K562 (cell line): ENCODE measurements around the gene CLDN5. TPM values are rescaled to one million over a fixed set of nuclear protein-coding genes. Genes with fewer than 3 reads are reported as not detected.
A peak's percentile ranks its signal among the peaks of the same experiment; 100 is the strongest.

ENCODE experiments used
- BHLHE40 ChIP-seq: IDR thresholded peaks from 2 replicates; pipeline ENCODE4 v1.6.1; 2011; ENCODE audit warnings: low read length, improper control_type of control experiment
- CBX3 ChIP-seq, 2 experiments: IDR thresholded peaks; 1 replicate in 1 of 2; 2 replicates in 1 of 2; pipeline ENCODE4 v1.6.1; 2012; ENCODE audit warnings: inconsistent platforms in 2 of 2, low read length in 2 of 2, borderline replicate concordance in 1 of 2, control low read depth in 1 of 2
- DMBX1 ChIP-seq: fragments of 250-450 bp; sonication (Bioruptor Pico); IDR thresholded peaks from 2 replicates; pipeline ENCODE4 v1.8.0; 2022; ENCODE audit warnings: inconsistent platforms, mild to moderate bottlenecking, moderate library complexity, borderline replicate concordance
- FOXA3 ChIP-seq, 2 experiments: fragments of 450-650 bp in 1 of 2; sonication (generic) in 1 of 2; formaldehyde crosslinking; IDR thresholded peaks in 1 of 2; conservative IDR thresholded peaks in 1 of 2; 2 replicates each; pipeline versions ENCODE4 v1.4.0 to v1.8.0; 2020 to 2022; ENCODE audit warnings: mild to moderate bottlenecking in 2 of 2, missing genetic modification reagents in 1 of 2
- FOXM1 ChIP-seq, 2 experiments: fragments of 450-650 bp in 1 of 2; sonication (generic) in 1 of 2; formaldehyde crosslinking in 1 of 2; IDR thresholded peaks; 2 replicates each; pipeline versions ENCODE4 v1.6.1 to v1.9.0; 2017 to 2022; ENCODE audit warnings: low read depth in 2 of 2, mild to moderate bottlenecking in 2 of 2, missing genetic modification reagents in 1 of 2, moderate library complexity in 1 of 2
- IFI16 ChIP-seq: fragments of 250-450 bp; sonication (Bioruptor Pico); IDR thresholded peaks from 2 replicates; pipeline ENCODE4 v2.1.2; 2022; ENCODE audit warnings: mild to moderate bottlenecking, inconsistent platforms
- IRF2 ChIP-seq: sonication (generic); formaldehyde crosslinking; IDR thresholded peaks from 2 replicates; pipeline ENCODE4 v1.8.1; 2022; ENCODE audit warnings: mild to moderate bottlenecking, missing genetic modification reagents
- MIER1 ChIP-seq: fragments of 450-650 bp; IDR thresholded peaks from 2 replicates; pipeline ENCODE4 v1.6.1; 2016; ENCODE audit warnings: antibody characterized with exemption, mild to moderate bottlenecking, low read depth
- NFXL1 ChIP-seq: fragments of 450-650 bp; formaldehyde crosslinking; IDR thresholded peaks from 2 replicates; pipeline ENCODE4 v1.4.0; 2021; ENCODE audit warnings: mild to moderate bottlenecking
- SIN3B ChIP-seq: fragments of 450-650 bp; IDR thresholded peaks from 2 replicates; pipeline ENCODE4 v1.6.1; 2017; ENCODE audit warnings: low read depth, mild to moderate bottlenecking, moderate library complexity
- STAT5A ChIP-seq: IDR thresholded peaks from 2 replicates; pipeline ENCODE4 v1.6.1; 2012; ENCODE audit warnings: low read length, inconsistent platforms, borderline replicate concordance
- YY1 ChIP-seq, 3 experiments: IDR thresholded peaks; 2 replicates each; pipeline ENCODE4 v1.6.1; 2011; ENCODE audit warnings: low read length in 2 of 3, mild to moderate bottlenecking in 2 of 3, moderate library complexity in 2 of 3, borderline replicate concordance in 1 of 3, control low read depth in 1 of 3, low read depth in 1 of 3; ENCODE audit not compliant: insufficient read depth in 3 of 3, insufficient replicate concordance in 2 of 3, control insufficient read depth in 1 of 3, insufficient read length in 1 of 3; ENCODE audit errors: extremely low read depth in 1 of 3
- ZC3H4 ChIP-seq: sonication (generic); formaldehyde crosslinking; IDR thresholded peaks from 2 replicates; pipeline ENCODE4 v1.9.0; 2021; ENCODE audit warnings: missing genetic modification reagents, borderline replicate concordance
- ZNF282 ChIP-seq: sonication (generic); formaldehyde crosslinking; IDR thresholded peaks from 2 replicates; pipeline ENCODE4 v1.8.1; 2023; ENCODE audit warnings: missing genetic modification reagents
- ZNF444 ChIP-seq: fragments of 250-450 bp; sonication (Bioruptor Pico); IDR thresholded peaks from 2 replicates; pipeline ENCODE4 v1.4.0; 2020; ENCODE audit warnings: mild to moderate bottlenecking, moderate library complexity
- polyA plus RNA-seq, 8 experiments: library from polyadenylated mRNA; depleted of rRNA in 4 of 8; stranded (reverse) in 5 of 8; unstranded in 3 of 8; fragments of >200 nt; fragmentation: Nextera tagmentation in 2 of 8; fragmentation: Illumina TruSeq in 1 of 8; extraction: Ambion mirVana in 2 of 8; extraction: Trizol in 1 of 8; gene quantifications; 2 replicates each; pipeline versions ENCODE4 v1.2.1 to v1.2.3, GENCODE V29; 2011 to 2014; ENCODE audit warnings: inconsistent platforms in 1 of 8, missing spikeins in 1 of 8
- total RNA-seq, 7 experiments: library from RNA; depleted of rRNA in 6 of 7; stranded (reverse); fragments of >200 nt in 6 of 7; fragmentation: Illumina TruSeq in 2 of 7; extraction: Trizol in 2 of 7; gene quantifications; 2 replicates each; pipeline versions ENCODE4 v1.2.1 to v1.2.3, GENCODE V29; 2011 to 2021; ENCODE audit warnings: low replicate concordance in 1 of 7
- TF ChIP-seq, protein P1 (sequence below), 3 experiments: IDR thresholded peaks in 2 of 3; conservative IDR thresholded peaks in 1 of 3; 2 replicates each; pipeline ENCODE4 v1.5.1; 2011 to 2012; ENCODE audit warnings: low read length in 3 of 3, mild to moderate bottlenecking in 3 of 3, control low read depth in 2 of 3, improper control_type of control experiment in 1 of 3, inconsistent platforms in 1 of 3, low read depth in 1 of 3, mixed read lengths in 1 of 3, moderate library complexity in 1 of 3; ENCODE audit not compliant: insufficient read depth in 2 of 3
- TF ChIP-seq, protein P2 (sequence below): sonication (generic); formaldehyde crosslinking; IDR thresholded peaks from 2 replicates; pipeline ENCODE4 v1.8.1; 2022; ENCODE audit warnings: missing genetic modification reagents
- TF ChIP-seq, protein P3 (sequence below): fragments of 200-400 bp; formaldehyde crosslinking; IDR thresholded peaks from 2 replicates; pipeline ENCODE4 v1.6.1; 2017; ENCODE audit warnings: mild to moderate bottlenecking, low read depth, low read length, moderate library complexity
- TF ChIP-seq, protein P4 (sequence below), 2 experiments: fragments of 250-450 bp in 1 of 2; fragments of 450-650 bp in 1 of 2; sonication (Bioruptor Pico) in 1 of 2; IDR thresholded peaks; 2 replicates each; pipeline versions ENCODE4 v1.6.1 to v1.8.0; 2016 to 2021; ENCODE audit warnings: mild to moderate bottlenecking in 2 of 2, moderate library complexity in 2 of 2, missing compliant biosample characterization in 1 of 2, missing genetic modification characterization in 1 of 2

The CLDN5 gene
- total and polyA plus RNA-seq, 9 of the 15 experiments (the other 6 are each of a cell fraction or from before 2014, with no cell fraction given), result 0.20 TPM; not detected in 8

DNA sequence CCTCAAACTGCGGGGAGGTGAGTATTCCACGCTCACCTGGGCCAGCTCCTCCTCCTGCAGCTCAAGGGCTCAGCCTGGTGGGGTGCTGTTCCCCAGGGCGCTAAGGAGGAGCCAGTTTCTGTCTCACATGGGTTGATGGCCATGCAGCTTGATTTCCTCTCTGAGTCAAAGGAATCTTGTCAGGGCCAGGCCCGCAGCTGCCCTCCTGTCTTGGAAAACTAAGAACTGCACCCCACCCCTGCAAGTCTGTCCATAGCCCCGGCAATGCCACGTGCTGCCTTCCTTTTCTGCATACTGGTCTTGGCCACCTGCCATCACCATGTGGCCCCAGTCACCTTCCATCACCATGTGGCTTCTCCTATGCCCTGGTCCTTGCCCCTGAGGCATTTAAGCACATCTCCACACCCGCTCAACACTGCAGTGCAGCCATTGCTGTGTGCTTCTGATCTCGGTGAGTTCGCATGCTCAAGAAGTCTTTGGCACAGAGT is 35.2 kb upstream of the CLDN5 start (continued):
- TF ChIP-seq CBX3 (IDR thresholded peaks at IDR 0.05; ENCODE audit: borderline replicate concordance in 1 of 2, low read length in 2 of 2) (peak in 1 of 2 experiments; percentile 70; a peak in 1 of 3 replicates), ZNF444 (no peak), DMBX1 (CRISPR knock-in tag) (no peak), FOXM1 (IDR thresholded peaks at IDR 0.05; ENCODE audit: low read depth) (no peak), FOXM1 (CRISPR knock-in tag; IDR thresholded peaks at IDR 0.05; ENCODE audit: low read depth) (peak; percentile 67; the same call in 1 of the 2 replicates), ZC3H4 (CRISPR knock-in tag) (no peak), STAT5A (no peak), ZNF282 (CRISPR knock-in tag) (peak; percentile 69; the same call in 1 of the 2 replicates), IFI16 (CRISPR knock-in tag) (no peak), MIER1 (no peak), IRF2 (CRISPR knock-in tag) (peak; percentile 89; the same call in 1 of the 2 replicates), NFXL1 (CRISPR knock-in tag) (no peak), SIN3B (no peak), YY1 (IDR thresholded peaks at IDR 0.05; ENCODE audit: borderline replicate concordance in 1 of 3, control insufficient read depth in 1 of 3, extremely low read depth in 1 of 3, insufficient read depth in 3 of 3, insufficient read length in 1 of 3, insufficient replicate concordance in 2 of 3, low read depth in 1 of 3, low read length in 2 of 3) (peak in 1 of 3 experiments; percentile 26), BHLHE40 (peak; percentile 3; the same call in 1 of the 2 replicates), FOXA3 (CRISPR knock-in tag; conservative IDR thresholded peaks at IDR 0.05 in 1 of 2, IDR thresholded peaks at IDR 0.05 in 1 of 2) (peak in 1 of 2 experiments; percentile 82; a peak in 2 of 4 replicates)
- TF ChIP-seq, protein P1, sequence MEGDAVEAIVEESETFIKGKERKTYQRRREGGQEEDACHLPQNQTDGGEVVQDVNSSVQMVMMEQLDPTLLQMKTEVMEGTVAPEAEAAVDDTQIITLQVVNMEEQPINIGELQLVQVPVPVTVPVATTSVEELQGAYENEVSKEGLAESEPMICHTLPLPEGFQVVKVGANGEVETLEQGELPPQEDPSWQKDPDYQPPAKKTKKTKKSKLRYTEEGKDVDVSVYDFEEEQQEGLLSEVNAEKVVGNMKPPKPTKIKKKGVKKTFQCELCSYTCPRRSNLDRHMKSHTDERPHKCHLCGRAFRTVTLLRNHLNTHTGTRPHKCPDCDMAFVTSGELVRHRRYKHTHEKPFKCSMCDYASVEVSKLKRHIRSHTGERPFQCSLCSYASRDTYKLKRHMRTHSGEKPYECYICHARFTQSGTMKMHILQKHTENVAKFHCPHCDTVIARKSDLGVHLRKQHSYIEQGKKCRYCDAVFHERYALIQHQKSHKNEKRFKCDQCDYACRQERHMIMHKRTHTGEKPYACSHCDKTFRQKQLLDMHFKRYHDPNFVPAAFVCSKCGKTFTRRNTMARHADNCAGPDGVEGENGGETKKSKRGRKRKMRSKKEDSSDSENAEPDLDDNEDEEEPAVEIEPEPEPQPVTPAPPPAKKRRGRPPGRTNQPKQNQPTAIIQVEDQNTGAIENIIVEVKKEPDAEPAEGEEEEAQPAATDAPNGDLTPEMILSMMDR (IDR thresholded peaks at IDR 0.05 in 2 of 3, conservative IDR thresholded peaks at IDR 0.05 in 1 of 3; ENCODE audit: insufficient read depth in 2 of 3, low read depth in 1 of 3, low read length in 3 of 3), result peak; percentile 71 to 84 (median 78)
- TF ChIP-seq, protein P2, sequence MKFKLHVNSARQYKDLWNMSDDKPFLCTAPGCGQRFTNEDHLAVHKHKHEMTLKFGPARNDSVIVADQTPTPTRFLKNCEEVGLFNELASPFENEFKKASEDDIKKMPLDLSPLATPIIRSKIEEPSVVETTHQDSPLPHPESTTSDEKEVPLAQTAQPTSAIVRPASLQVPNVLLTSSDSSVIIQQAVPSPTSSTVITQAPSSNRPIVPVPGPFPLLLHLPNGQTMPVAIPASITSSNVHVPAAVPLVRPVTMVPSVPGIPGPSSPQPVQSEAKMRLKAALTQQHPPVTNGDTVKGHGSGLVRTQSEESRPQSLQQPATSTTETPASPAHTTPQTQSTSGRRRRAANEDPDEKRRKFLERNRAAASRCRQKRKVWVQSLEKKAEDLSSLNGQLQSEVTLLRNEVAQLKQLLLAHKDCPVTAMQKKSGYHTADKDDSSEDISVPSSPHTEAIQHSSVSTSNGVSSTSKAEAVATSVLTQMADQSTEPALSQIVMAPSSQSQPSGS (CRISPR knock-in tag), result peak; percentile 56; the same call in 1 of the 2 replicates
- TF ChIP-seq, protein P3, sequence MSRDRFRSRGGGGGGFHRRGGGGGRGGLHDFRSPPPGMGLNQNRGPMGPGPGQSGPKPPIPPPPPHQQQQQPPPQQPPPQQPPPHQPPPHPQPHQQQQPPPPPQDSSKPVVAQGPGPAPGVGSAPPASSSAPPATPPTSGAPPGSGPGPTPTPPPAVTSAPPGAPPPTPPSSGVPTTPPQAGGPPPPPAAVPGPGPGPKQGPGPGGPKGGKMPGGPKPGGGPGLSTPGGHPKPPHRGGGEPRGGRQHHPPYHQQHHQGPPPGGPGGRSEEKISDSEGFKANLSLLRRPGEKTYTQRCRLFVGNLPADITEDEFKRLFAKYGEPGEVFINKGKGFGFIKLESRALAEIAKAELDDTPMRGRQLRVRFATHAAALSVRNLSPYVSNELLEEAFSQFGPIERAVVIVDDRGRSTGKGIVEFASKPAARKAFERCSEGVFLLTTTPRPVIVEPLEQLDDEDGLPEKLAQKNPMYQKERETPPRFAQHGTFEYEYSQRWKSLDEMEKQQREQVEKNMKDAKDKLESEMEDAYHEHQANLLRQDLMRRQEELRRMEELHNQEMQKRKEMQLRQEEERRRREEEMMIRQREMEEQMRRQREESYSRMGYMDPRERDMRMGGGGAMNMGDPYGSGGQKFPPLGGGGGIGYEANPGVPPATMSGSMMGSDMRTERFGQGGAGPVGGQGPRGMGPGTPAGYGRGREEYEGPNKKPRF, result no peak
- TF ChIP-seq, protein P4, sequence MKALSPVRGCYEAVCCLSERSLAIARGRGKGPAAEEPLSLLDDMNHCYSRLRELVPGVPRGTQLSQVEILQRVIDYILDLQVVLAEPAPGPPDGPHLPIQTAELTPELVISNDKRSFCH (CRISPR knock-in tag; IDR thresholded peaks at IDR 0.05), result no peak
- TF ChIP-seq, protein P4 (tag; IDR thresholded peaks at IDR 0.05), result 0 out of 2 replicates have a peak, but pooled peaks have one; percentile 41
